HG02588 (cell line): ENCODE results near the gene FAHD2A.
"Not testable (repeated sequence)": the region's sequence is repeated elsewhere in the genome, so short reads cannot be mapped to it uniquely, and the experiment has no call there.

Experiments
- ATAC-seq: cut with Tn5 transposase; IDR thresholded peaks from one replicate; pipeline ENCODE4 v1.9.1; 2021; ENCODE audit warnings: mild to moderate bottlenecking, moderate library complexity; ENCODE audit not compliant: unreplicated experiment

Gene FAHD2A

DNA sequence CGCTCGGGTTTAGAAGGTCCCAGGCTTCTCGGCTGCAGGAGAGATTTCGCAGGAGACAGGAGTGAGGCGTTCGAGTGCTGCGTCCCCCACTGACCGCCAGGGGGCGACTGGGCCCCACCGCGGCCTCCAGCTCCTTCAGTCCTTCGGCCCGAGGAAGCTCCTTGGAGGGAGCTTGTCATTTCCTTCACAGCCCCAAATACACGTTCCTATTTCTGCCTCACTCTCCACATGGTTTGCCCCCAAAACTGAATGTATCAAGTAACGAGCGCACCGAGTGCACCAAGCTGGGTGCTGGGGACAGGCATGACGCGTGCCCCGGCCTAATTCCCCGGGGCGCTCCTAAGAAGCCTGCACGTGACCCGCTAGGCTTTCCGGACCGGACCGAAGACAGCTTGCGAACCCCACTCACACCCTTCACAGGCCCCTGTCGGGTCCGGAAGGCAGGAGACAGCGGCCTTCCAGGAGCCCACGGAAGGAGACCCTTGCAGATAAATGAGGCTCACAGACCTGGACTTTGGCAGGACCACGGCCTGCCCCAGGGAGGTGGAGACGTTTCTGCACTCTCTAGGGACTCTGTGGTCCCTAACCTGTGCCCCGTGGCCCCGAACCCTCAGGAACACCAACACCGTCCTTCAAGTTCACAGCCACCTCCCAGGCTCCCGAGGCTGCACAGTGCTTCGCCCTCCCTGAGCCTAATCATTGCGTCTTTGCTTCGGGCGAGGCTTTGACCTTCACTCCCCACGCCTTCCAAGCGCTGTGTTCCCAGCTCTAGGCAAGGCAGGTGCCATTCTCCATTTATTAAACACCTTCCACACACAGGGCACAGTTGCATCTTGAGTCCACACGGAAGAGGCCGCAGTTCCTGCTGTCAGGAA is 13.0 kb upstream of the FAHD2A start:
- no peak for ATAC-seq

DNA sequence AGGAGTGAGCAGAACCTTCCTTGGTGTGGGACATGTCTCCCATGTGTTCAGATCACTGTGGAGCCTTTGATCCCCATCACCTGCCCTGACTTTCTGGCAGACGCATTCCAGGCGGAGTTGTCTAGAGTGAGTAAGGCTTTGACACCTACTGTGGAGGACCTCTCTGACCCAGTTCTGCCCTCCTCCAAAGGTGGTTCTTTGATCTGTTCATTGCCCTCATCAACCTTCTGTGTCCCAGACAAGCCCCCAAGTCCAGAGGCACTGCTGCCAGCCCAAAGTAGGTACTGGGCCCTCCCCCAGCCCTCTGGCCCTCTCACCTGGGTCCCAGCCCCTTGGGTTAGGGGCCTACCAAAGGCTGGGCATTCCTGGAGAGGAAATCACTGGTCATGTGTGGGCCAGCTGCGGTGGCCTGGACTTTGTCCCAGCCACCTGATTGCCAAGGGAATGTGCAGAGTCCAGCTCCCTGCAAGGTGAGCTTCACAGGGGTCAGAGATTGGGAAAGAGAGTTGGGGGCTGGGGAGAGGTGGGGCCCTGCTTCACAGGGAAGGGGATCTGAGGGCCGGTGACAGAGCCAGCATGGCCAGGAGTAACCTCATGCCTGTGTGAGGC is 12.1 kb upstream of the FAHD2A start:
- no peak for ATAC-seq

DNA sequence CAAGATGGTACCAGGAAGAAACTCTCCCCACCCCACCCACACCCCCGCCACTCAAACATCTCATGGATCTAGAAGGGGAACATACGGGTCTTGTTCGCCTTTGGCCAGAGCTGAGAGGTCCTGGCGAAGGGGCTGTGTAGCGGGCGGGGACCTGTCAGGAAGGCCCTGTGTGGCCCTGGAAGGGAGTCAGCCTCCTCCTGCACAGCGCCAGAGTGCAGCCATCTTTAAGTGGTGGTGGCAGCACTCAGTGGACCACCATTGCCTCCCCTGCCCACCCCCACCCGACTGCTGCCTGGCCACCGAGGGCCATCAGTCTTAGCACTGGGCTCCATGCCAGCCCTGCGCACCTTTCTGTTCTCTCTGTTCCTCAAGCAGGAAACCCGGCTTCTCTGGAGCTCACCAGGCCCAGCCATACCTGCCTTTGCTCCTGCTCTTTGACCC is 11.6 kb upstream of the FAHD2A start:
- ATAC-seq, result no peak

DNA sequence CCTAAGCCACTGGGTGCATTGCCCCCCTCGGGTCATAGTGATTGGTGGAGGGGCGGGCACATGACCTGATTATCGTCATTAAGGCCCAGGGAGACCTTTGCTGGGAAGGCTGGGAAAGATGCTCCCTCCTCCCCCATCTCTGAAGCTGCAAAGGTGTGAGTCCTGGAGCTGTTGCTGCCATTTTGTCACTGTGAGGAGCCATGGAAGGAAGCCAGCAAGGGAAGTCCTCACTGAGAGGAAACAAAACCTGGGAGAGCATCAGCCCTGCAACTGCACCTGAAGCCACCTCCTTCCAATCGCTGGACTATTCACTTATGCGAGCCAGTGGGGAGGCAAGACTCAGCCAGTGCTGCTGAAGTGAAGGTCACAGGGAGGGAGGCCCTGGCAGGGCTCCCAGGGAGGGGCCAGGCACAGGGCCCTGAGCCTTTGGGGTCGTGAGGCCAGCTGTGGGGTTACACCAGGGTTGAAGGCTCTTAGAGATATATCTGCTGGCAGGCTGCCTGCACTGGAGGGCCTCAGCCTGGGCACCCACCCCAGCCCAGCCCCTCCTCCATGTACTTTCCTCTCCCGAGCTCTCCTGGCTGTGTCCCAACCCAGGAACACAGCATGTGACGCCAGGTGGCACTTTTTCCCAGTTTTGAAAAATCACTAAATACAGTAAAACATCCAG is 10.7 kb upstream of the FAHD2A start:
- ATAC-seq, result no peak

DNA sequence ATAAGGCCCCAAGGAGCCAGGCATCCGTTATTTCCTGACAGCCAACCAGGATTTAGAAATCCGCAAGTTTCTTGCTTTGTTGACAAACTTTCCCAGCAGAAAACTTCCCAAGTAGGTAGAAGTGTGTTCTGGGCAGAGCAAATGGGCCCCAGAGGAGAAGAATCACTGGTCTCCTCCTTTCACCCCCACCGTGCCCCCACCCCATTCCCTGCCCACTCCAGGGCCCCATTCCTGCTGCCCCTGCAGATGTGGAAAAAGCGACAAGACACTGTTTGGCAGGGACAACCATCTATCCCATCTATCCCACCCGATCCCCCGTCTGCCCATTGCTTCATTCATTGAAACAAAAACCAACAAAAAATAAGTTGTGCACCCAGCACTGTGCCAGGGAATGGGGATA is 10.2 kb upstream of the FAHD2A start:
- ATAC-seq, result no peak

DNA sequence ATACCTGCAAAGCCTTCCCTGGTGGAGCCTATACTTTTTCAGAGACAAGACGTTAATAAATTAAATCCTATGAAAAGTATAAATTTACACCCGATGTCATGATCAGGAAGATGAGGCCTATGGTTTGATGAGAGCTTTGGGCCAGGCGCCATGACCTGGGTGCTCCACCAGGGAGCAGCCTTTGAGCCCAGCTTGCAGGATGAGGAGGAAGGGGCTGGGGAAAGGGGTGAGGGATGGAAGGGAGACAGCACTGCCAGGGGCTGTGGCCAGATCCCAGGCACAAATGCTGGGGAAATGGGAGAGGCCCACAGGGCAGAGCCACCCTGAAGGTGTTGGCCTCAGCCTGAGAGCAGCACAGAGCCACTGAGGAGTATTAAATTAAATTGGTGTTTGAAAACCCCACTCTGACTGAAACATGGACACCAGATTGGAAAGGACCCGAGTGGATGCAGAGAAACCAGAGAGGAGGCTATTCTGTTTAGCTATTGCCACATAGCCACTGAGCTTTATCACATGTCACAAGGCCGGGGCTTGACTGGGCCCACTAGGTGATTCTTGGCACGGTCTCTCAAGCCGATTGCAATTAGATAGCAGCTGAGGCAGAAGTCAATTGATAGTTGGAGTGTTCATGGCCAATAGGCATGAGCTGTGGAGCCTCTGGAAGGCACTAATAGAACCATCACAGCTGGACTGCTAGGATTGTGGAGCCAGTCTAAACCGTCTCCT is 9.6 kb upstream of the FAHD2A start:
- ATAC-seq, result no peak

DNA sequence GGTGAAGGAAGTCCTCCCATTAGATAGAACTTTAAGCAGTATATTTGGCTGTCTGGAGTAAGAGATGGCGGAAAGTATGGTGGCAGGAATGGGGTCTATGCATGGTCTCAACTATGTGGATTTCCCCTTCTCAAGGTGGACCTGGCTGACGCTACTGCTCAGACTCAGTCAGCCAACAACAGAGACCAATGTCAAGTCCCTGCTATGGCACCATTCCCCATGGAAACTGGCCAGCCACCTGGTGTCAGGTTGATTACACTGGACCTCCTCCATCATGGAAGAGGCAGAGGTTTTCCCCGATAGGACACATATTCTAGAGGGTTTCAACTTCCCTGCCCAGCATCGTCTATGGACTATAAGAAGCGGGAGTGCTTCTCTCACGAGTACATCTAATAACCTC is 8.6 kb upstream of the FAHD2A start:
- no peak for ATAC-seq

DNA sequence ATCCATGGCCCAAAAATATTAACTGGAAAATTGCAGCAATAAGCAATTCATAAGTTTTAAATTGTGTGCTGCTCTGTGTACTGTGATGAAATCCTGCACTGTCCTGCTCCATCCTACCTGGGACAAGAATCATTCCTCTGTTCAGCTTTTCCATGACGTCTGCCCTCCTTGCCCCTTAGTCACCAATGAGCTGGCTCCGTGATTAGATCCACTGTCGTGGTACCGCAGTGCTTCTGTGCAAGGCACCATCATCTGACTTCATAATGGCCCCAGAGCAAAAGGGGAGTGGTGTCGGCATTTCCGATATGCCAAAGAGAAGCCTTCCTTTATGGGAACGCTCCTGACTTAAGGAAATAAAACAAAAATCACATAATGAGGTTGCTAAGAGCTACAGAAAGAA is 3.4 kb upstream of the FAHD2A start:
- no peak for ATAC-seq

DNA sequence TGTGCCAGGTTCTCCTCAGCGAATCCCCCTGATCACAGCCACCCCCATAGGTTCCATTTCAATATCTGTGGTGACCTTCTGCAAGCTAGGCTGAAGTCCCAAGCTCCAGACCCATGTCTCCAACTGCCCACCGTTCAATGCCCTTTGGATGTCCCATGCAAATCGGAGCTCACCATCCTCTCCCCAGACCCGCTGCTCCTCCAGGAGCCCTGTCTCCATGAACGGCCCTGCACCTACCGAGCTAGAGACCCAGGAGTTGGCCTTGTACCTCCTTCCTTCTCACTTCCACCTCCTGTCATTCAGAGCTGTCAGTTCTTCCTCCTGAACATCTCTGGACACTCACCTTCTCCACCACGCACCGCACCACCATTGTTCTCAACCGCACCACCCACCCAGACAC is 1.0 kb upstream of the FAHD2A start:
- no peak for ATAC-seq

DNA sequence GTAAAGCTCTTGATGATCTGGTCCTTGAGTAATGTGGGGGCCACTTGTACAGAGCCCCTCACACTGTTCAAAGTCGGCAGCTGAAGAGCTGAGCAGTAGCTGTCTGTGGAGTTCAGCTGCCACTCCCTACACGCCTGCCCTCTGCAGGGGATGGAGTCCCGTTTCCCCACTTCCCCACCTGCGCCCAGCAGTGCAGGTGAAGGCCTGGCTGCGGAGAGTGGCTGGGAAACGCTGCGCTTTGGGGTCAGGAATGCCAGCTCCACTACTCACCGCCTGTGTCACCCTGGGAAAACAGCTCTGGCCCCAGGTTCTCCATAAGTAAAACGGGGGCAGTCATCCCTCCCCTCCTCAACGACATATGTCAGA is 521 bp upstream of the FAHD2A start:
- peak; percentile 18 for ATAC-seq

DNA sequence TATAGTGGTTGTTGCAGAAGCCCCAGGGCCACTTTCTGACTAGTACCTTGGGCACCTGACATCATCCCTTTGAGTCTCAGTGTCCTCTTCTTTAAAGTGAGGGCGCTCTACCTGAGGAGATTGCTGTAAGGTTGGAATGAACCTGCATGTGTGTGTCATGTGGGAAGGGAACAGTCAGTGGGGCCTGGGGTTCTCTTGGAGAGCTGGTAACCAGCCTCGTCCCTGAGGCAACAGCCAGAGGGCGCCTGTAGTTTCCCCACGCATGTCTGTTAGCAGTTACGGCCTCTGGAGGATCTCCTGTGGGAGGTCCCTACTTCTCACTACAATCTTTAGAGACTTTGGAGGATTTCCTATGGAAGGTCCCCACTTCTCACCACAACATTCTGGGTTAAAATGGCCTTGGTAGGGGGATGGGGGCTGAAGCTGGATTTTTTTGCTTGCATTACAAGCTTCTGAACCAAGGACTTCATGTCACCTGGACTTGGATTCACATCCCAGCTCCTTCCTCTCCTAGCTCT is 755 bp downstream of the FAHD2A start:
- ATAC-seq, result peak; percentile 25

DNA sequence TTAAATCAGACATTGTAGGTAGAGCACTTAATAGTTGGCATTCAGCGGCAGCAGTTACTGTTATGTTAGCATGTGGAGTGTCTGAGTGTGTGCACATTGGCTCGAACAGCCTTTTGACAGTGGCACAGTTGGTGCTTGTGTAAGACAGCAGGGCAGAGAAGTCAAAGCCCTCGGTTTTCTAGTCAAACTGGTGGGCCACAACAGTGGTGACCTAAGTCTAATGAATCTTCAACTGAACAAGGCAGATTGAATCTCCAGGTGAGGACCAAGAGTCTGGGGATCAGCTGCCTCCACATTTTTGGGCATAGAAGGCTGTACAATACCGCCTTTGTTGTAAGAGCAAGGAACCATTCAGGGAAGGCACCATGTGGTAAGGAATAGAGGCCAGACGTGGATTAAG is 1.3 kb downstream of the FAHD2A start:
- not testable (repeated sequence) for ATAC-seq

DNA sequence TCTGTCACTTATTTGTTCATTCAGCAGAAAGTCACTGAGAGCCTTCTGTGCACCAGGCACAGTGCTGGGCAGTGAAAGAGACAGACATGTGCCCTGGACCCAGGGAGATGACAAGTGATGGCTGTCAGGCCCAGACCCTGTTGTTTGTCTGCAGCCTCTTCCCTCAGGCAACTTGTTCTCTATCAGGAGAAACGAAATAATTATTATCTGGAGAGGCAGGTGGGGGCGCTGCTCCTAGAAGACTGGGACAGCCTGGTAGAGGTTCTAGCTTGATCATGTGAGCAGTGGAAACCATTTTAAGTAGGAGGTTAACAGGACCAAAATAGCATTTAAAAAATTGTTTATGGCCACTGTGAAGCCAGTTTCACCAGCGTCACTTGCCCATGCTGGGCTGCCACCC is 2.2 kb downstream of the FAHD2A start:
- not testable (repeated sequence) for ATAC-seq

DNA sequence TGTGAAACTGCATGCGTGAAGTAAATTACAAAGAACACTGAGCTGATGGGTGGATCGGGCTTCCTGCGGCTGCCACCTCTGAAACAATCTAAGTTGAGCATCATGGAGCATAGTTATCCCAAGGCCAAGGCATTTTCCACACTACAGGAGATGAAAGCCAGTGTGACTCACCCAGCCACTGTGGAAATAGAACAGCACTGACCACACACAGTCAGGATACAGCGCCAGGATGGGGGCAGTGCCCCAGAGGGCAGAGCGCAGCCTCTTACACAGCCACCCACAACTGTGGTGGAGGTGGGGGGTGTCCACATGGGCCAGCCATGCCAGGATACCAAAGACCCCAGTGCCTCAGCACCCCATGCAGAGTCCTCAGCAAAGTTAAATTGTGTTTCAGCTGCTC is 8.7 kb downstream of the FAHD2A start:
- not testable (repeated sequence) for ATAC-seq

DNA sequence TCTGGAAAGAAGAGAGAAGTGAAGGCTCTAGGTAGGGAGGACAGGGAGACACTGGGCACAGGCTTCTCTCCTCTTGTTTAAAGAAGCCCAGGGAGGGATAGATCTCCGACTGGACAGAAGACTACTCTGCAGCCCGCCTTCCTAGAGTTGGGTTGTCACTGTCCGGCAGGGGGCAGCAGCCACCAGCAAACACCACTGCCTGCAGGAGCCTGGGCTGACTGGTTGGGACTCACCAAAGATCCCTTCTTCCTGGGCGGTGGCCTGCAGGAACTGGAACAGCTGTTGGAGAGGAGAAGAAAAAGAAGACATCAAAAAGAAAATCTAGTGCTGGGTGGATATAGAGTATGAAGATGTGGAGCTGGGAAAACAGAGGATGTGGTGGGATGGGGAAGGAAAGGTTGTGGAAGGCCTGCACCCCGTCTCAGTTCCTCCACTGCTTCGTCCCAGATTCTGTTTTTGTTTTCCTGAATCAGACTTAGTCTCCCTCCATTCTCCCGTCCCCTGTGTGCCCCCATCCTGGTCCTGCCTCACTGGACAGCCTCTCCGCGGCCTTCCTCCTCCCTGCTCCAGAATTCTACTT is 11.6 kb downstream of the FAHD2A start:
- ATAC-seq, result peak; percentile 85

DNA sequence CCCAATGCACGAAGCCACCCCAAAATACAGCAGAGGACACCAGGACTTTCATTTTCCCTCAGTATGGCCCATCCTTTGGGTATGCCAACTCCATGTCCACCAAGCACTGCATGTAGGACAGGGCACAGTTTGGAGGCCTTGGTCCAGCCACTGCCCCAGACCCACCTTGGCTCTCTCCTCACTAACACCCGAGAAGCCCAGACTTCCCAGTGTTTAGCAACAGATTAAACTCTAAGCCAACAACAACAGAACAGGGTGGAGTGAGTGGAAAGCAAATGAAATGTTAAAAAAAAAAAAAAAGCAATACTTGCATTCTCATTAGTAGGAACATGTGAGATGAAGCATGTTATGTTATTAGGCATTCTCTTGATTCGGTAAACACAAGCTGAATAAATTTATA is 12.6 kb downstream of the FAHD2A start:
- ATAC-seq, result not testable (repeated sequence)

DNA sequence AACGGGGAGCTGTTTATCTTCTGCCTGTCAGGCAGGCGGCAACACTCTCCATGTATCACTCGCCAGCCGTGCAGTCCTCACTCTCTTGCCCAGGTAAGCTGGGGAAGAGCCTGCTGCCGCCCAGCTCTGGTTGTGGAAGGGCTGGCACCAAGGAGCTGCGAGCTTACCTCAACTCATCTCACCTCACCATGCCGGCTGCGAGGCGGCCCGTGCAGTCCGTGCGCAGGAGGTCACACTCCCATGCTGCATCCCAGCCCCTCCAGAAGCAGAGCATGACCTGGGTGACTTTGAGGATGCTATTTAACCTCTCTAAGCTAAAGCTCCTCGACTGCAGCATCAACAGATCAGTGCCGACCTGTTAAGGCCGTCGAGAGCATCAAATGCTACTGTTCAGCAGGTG is 13.1 kb downstream of the FAHD2A start:
- not testable (repeated sequence) for ATAC-seq

DNA sequence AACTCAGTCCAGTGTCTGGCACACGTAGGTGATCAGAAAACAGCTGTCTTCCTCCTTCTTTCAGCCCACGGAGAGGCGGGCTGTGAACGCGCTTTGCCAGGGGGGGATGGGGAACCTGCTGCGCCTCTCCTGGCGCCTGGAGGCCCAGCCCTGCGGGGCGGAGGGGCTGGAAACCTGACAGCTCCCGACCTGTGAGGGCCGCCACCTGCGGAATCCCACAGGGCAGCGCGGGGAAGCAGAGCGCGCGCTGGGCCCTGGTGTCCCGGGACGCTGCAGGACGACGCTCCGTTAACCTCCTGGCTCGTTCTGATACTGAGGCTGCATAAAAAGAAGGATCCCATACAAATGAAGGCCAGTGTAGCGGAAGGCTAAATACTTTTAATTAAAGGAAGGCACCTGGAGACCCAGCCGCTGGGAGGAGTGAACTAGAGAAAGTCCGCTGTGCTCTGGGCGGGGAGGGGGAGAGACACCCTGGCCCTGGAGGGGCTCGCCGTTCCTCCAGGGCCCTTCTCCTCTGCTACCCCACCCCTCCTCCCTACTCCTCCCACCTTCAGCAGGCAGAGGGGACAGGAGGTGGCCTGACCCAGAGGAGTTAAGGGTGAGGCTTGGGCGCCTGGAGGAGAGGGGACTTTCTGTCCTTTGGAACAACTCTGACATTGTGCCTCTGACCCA is 24.8 kb downstream of the FAHD2A start:
- not testable (repeated sequence) for ATAC-seq

DNA sequence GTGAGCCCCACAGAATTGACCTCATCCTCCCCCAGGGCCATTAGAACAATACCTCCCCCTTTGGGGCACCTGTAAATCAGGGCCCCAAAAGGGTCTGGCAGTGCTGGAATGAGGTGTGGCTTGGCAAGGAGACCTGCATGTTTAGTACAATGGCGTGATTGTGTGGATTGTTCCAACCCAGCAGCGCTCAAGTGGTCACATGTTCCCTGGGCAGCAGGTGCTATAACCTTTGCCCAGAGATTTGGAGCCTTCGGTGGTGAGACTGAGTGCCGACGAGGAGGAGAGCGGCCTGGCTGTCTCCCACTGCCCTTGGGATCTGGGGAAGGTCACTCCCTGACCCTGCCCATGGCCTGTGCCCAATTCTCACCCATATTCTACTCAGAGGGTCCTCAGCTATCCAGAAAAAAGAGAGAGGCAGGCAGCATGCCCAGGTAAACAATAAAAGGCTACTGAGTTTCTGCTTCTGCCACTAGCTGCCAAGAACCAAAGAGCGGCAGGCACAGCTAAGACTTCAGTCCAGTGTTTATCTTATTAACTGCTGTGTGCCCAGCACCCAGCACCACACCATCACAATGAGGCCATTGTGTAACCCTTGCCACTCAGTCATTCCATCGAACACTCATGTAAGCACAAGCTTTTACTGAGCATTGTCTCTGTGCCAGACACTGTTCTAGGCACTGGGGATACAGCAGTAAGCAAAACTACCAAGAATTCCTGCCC is 27.4 kb downstream of the FAHD2A start:
- ATAC-seq, result not testable (repeated sequence)
